ENCODE measurements around the gene FGFR3. TPM values are rescaled to one million over a fixed set of nuclear protein-coding genes. Genes with fewer than 3 reads are reported as not detected.

FGFR3 gene
- total RNA-seq, 4 donors from 2014 or later, result 1.2 to 2.0 (median 1.6) TPM

GRCh38 chr4:1751155-1751918 lies 41.8 kb upstream of the FGFR3 start:
- Histone ChIP-seq H3K27ac (replicated peaks in 1 of 4) (no peak overlapping the region), H3K4me3 (no peak overlapping the region), H3K27me3 (peaks cover 0 to 57% (median 2%) of the 10 kb centered on the region in 4 donors), H3K36me3 (no peaks in the 10 kb centered on the region), H3K4me1 (peaks cover 5 to 20% (median 17%) of the 10 kb centered on the region in 4 donors), H3K9me3 (peaks cover 0 to 5% (median 0%) of the 10 kb centered on the region in 4 donors)
- no peak for DNase-seq (ENCODE audit: extremely low spot score)
- intact Hi-C loops (cut with DNase I), result no loop called here
- TF ChIP-seq EP300 (IDR thresholded peaks at IDR 0.05), result no peak
- WGBS, result 90% methylated on average over 11 of the region's 31 CpGs

- H3K4me1 ChIP-seq, result peaks cover 5 to 20% (median 17%) of the 10 kb centered on the region in 4 donors
- intact Hi-C loops (cut with DNase I), result no loop called here
- no CpG with 5 or more reads among the region's 8 CpGs for WGBS
Measured at GRCh38 chr4:1751919-1752283, 41.2 kb upstream of the FGFR3 start.

GRCh38 chr4:1752284-1753041 lies 40.6 kb upstream of the FGFR3 start:
- H3K4me3 ChIP-seq, result no peak overlapping the region
- DNase-seq (ENCODE audit: extremely low spot score), result no peak
- no peak overlapping the region for H3K27ac ChIP-seq (replicated peaks in 1 of 4)
- H3K4me1 ChIP-seq, result peaks cover 5 to 20% (median 17%) of the 10 kb centered on the region in 4 donors
- peaks cover 0 to 5% (median 0%) of the 10 kb centered on the region in 4 donors for H3K9me3 ChIP-seq
- 60% methylated on average over 2 of the region's 35 CpGs for WGBS
- peaks cover 0 to 48% (median 2%) of the 10 kb centered on the region in 4 donors for H3K27me3 ChIP-seq
- intact Hi-C loops (cut with DNase I), result no loop called here
- no peak for TF ChIP-seq EP300 (IDR thresholded peaks at IDR 0.05)
- no peak for TF ChIP-seq POLR2A (IDR thresholded peaks at IDR 0.05; ENCODE audit: low read depth)
- no peak for TF ChIP-seq CTCF (IDR thresholded peaks at IDR 0.05)
- TF ChIP-seq POLR2AphosphoS5 (IDR thresholded peaks at IDR 0.05), result no peak
- no peaks in the 10 kb centered on the region for H3K36me3 ChIP-seq

More at GRCh38 chr4:1751919-1752283, 41.2 kb upstream of the FGFR3 start:
- peaks cover 0 to 51% (median 2%) of the 10 kb centered on the region in 4 donors for H3K27me3 ChIP-seq
- no peak for TF ChIP-seq CTCF (IDR thresholded peaks at IDR 0.05)
- no peak for TF ChIP-seq POLR2A (IDR thresholded peaks at IDR 0.05; ENCODE audit: low read depth)
- TF ChIP-seq POLR2AphosphoS5 (IDR thresholded peaks at IDR 0.05), result no peak
- no peak for TF ChIP-seq EP300 (IDR thresholded peaks at IDR 0.05)
- no peak overlapping the region for H3K27ac ChIP-seq (replicated peaks in 1 of 4)
- H3K4me3 ChIP-seq, result no peak overlapping the region
- H3K36me3 ChIP-seq, result no peaks in the 10 kb centered on the region
- H3K9me3 ChIP-seq, result peaks cover 0 to 5% (median 0%) of the 10 kb centered on the region in 4 donors
- DNase-seq (ENCODE audit: extremely low spot score), result no peak

GRCh38 chr4:1753294-1753696 lies 39.8 kb upstream of the FGFR3 start:
- H3K27me3 ChIP-seq, result peaks cover 0 to 40% (median 2%) of the 10 kb centered on the region in 4 donors
- 50% methylated on average over 2 of the region's 10 CpGs for WGBS
- H3K36me3 ChIP-seq, result no peaks in the 10 kb centered on the region
- DNase-seq (ENCODE audit: extremely low spot score), result no peak
- intact Hi-C loops (cut with DNase I), result no loop called here
- no peaks in the 10 kb centered on the region for H3K9me3 ChIP-seq
- H3K4me1 ChIP-seq, result peaks cover 5 to 20% (median 16%) of the 10 kb centered on the region in 4 donors
- no peak for TF ChIP-seq POLR2A (IDR thresholded peaks at IDR 0.05; ENCODE audit: low read depth)
- no peak for TF ChIP-seq EP300 (IDR thresholded peaks at IDR 0.05)
- no peak for TF ChIP-seq CTCF (IDR thresholded peaks at IDR 0.05)
- no peak for TF ChIP-seq POLR2AphosphoS5 (IDR thresholded peaks at IDR 0.05)
- H3K27ac ChIP-seq (replicated peaks in 1 of 4), result no peak overlapping the region
- no peak overlapping the region for H3K4me3 ChIP-seq

- Histone ChIP-seq H3K9me3 (no peaks in the 10 kb centered on the region), H3K27me3 (peaks cover 0 to 34% (median under 1%) of the 10 kb centered on the region in 4 donors), H3K4me3 (no peak overlapping the region), H3K4me1 (peaks cover 5 to 15% (median 11%) of the 10 kb centered on the region in 4 donors), H3K27ac (replicated peaks in 1 of 4) (no peak overlapping the region), H3K36me3 (no peaks in the 10 kb centered on the region)
- WGBS, result no CpG with 5 or more reads among the region's 15 CpGs
- DNase-seq (ENCODE audit: extremely low spot score), result no peak
- TF ChIP-seq CTCF (IDR thresholded peaks at IDR 0.05) (no peak), POLR2A (IDR thresholded peaks at IDR 0.05; ENCODE audit: low read depth) (no peak), EP300 (IDR thresholded peaks at IDR 0.05) (no peak), POLR2AphosphoS5 (IDR thresholded peaks at IDR 0.05) (no peak)
- intact Hi-C loops (cut with DNase I), result no loop called here
Measured at GRCh38 chr4:1753697-1754311, 39.3 kb upstream of the FGFR3 start.

Data from esophagus muscularis mucosa (tissue), 4 donors.